Uterus (tissue), 2 donors: ENCODE results near the gene CEP83.

Experiments
- POLR2A ChIP-seq, 2 donors: fragments of 450-650 bp; IDR thresholded peaks; one replicate each; pipeline ENCODE4 v1.6.1; 2016; ENCODE audit warnings: antibody characterized with exemption in 2 of 2, mild to moderate bottlenecking in 1 of 2, moderate library complexity in 1 of 2
- TF ChIP-seq, protein P1 (sequence below), 4 experiments: fragments of 200-600 bp in 2 of 4; fragments of 450-650 bp in 2 of 4; sonication (generic) in 2 of 4; IDR thresholded peaks; one replicate each; pipeline ENCODE4 v1.5.1; 2016 to 2019; ENCODE audit warnings: antibody characterized with exemption in 4 of 4, mild to moderate bottlenecking in 2 of 4, moderate library complexity in 1 of 4

DNA sequence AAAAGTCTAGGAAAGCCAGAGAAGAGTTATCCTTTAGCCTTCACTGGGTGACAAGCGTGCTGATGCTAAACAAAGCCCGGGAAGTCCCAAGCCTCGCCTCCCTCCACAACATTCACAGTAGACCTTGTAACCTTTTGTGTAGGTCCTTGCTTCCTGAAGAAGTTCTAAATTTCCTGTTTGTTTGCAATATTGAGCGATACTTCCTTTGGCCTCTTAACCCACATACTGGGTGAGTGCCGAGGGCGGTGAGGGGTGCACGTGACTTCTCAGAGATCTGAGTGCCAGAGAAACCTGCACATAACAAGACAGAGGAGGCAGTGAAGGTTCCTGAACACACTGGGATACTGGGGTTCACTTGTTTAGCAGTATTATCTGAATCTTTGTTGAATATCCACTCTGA lies 177.0 kb downstream of the CEP83 start:
- TF ChIP-seq, protein P1, sequence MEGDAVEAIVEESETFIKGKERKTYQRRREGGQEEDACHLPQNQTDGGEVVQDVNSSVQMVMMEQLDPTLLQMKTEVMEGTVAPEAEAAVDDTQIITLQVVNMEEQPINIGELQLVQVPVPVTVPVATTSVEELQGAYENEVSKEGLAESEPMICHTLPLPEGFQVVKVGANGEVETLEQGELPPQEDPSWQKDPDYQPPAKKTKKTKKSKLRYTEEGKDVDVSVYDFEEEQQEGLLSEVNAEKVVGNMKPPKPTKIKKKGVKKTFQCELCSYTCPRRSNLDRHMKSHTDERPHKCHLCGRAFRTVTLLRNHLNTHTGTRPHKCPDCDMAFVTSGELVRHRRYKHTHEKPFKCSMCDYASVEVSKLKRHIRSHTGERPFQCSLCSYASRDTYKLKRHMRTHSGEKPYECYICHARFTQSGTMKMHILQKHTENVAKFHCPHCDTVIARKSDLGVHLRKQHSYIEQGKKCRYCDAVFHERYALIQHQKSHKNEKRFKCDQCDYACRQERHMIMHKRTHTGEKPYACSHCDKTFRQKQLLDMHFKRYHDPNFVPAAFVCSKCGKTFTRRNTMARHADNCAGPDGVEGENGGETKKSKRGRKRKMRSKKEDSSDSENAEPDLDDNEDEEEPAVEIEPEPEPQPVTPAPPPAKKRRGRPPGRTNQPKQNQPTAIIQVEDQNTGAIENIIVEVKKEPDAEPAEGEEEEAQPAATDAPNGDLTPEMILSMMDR (IDR thresholded peaks at IDR 0.05): no peak
- TF ChIP-seq POLR2A (IDR thresholded peaks at IDR 0.05): no peak
